Measurements from ENCODE around the gene SFMBT2.

The SFMBT2 gene

GRCh38 chr10:7310076-7310475 is 100.8 kb downstream of the SFMBT2 start:
- DNase-seq (ENCODE audit: low read depth) = no peak
- no peak for TF ChIP-seq CTCF (IDR thresholded peaks at IDR 0.05; ENCODE audit: low read depth, low read length, missing control alignments)
- in situ Hi-C loops (cut with HindIII; ENCODE audit: low sequenced_read_pairs) = no loop called here
- H3K4me3 ChIP-seq (ENCODE audit: low read depth, low read length) = no peak overlapping the region

- TF ChIP-seq CTCF (IDR thresholded peaks at IDR 0.05; ENCODE audit: low read depth, low read length, missing control alignments) = no peak
- in situ Hi-C loops (cut with HindIII; ENCODE audit: low sequenced_read_pairs) = no loop called here
- no peak for DNase-seq (ENCODE audit: low read depth)
- H3K4me3 ChIP-seq (ENCODE audit: low read depth, low read length) = no peak overlapping the region
These were observed 102.0 kb downstream of the SFMBT2 start for GRCh38 chr10:7308826-7309225.

DNA sequence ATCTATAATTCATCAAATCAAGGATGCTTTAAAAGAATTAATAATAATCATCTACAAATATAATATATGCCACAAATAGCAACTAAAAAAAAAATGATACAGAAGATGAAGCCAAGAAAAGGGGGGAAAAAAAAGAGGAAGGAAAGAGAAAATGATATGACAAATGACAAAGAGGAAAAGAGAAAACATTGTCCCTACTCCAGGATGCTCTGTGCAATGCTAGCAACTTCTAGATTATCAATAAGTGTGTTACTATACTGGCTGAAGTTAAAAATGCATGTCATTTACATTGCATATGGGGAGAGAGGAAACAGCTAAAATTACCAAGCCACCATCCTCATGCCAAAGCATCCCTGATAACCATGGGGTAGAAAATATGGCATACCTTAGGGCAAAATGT is 104.2 kb downstream of the SFMBT2 start:
- no peak overlapping the region for H3K4me3 ChIP-seq (ENCODE audit: low read depth, low read length)
- in situ Hi-C loops (cut with HindIII; ENCODE audit: low sequenced_read_pairs) = no loop called here
- DNase-seq (ENCODE audit: low read depth) = no peak
- TF ChIP-seq CTCF (IDR thresholded peaks at IDR 0.05; ENCODE audit: low read depth, low read length, missing control alignments) = no peak

- TF ChIP-seq CTCF (IDR thresholded peaks at IDR 0.05; ENCODE audit: low read depth, low read length, missing control alignments) = no peak
- H3K4me3 ChIP-seq (ENCODE audit: low read depth, low read length) = no peak overlapping the region
- DNase-seq (ENCODE audit: low read depth) = no peak
- in situ Hi-C loops (cut with HindIII; ENCODE audit: low sequenced_read_pairs) = no loop called here
These were observed 104.7 kb downstream of the SFMBT2 start for GRCh38 chr10:7306147-7306546.

- in situ Hi-C loops (cut with HindIII; ENCODE audit: low sequenced_read_pairs) = no loop called here
- no peak for TF ChIP-seq CTCF (IDR thresholded peaks at IDR 0.05; ENCODE audit: low read depth, low read length, missing control alignments)
These were observed 105.8 kb downstream of the SFMBT2 start for GRCh38 chr10:7305053-7305452.

DNA sequence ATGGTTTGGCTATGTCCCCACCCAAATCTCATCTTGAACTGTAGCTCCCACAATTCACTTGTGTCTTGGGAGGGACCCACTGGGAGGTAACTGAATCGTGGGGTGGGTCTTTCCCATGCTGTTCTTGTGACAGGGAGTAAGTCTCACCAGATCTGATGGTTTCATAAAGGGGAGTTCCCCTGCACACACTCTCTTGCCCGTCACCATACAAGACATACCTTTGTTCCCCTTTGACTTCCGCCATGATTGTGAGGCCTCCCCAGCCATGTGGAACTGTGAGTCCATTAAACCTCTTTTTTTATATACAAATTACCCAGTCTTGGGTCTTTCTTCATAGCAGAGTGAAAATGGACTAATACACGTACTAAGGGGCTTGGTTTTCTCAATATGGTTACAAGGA is 106.7 kb downstream of the SFMBT2 start:
- no peak for DNase-seq (ENCODE audit: low read depth)
- no peak overlapping the region for H3K4me3 ChIP-seq (ENCODE audit: low read depth, low read length)
- in situ Hi-C loops (cut with HindIII; ENCODE audit: low sequenced_read_pairs) = no loop called here
- TF ChIP-seq CTCF (IDR thresholded peaks at IDR 0.05; ENCODE audit: low read depth, low read length, missing control alignments) = no peak

More at GRCh38 chr10:7305053-7305452, 105.8 kb downstream of the SFMBT2 start:
- DNase-seq (ENCODE audit: low read depth) = no peak
- no peak overlapping the region for H3K4me3 ChIP-seq (ENCODE audit: low read depth, low read length)

Measured in astrocyte of the cerebellum (primary cell).